Activated CD8-positive, alpha-beta T cell treated with anti-CD3 and anti-CD28 coated beads for 36 hours (primary cell): ENCODE data around the gene POTEI. TPM values are rescaled to one million over a fixed set of nuclear protein-coding genes. Genes with fewer than 3 reads are reported as not detected.
"Not testable (repeated sequence)": the region's sequence is repeated elsewhere in the genome, so short reads cannot be mapped to it uniquely, and the experiment has no call there.

ENCODE experiments used
- ATAC-seq: fragments of 200-7000 bp; cut with Tn5 transposase; one replicate; pipeline ENCODE4 v1.10.0; 2021; ENCODE audit warnings: mild to moderate bottlenecking, moderate library complexity
- CTCF ChIA-PET: fragments of 350-600 bp; sonication (Branson Sonifier 250); formaldehyde crosslinking; loops from one replicate; lab custom pipeline; 2021; ENCODE audit warnings: antibody characterized with exemption; lab: Charles Lee
- POLR2A ChIA-PET: fragments of 350-600 bp; sonication (Branson Sonifier 250); formaldehyde crosslinking; loops from one replicate; lab custom pipeline; 2021; ENCODE audit warnings: antibody characterized with exemption; lab: Charles Lee
- DNase-seq: peaks from one replicate; pipeline ENCODE4 v3.0.0-alpha.2; 2020
- H3K27ac Mint-ChIP-seq: one replicate; pipeline ENCODE4 v1.8.0; 2021; ENCODE audit warnings: mild to moderate bottlenecking, mixed read lengths
- H3K27me3 Mint-ChIP-seq: one replicate; pipeline ENCODE4 v1.8.0; 2021; ENCODE audit warnings: mixed read lengths
- H3K36me3 Mint-ChIP-seq: one replicate; pipeline ENCODE4 v1.8.0; 2021; ENCODE audit warnings: low read depth, mixed read lengths
- H3K4me1 Mint-ChIP-seq: one replicate; pipeline ENCODE4 v1.8.0; 2021; ENCODE audit warnings: low read depth, mixed read lengths
- H3K4me3 Mint-ChIP-seq: one replicate; pipeline ENCODE4 v1.8.0; 2021; ENCODE audit warnings: mild to moderate bottlenecking, moderate library complexity, mixed read lengths
- H3K9me3 Mint-ChIP-seq: one replicate; pipeline ENCODE4 v1.8.0; 2021; ENCODE audit warnings: mixed read lengths
- intact Hi-C: fragments of 100-400 bp; cut with micrococcal nuclease; formaldehyde crosslinking; loops from one replicate; pipeline ENCODE4 v1.10.0; 2022
- total RNA-seq, 2 experiments: library from RNA; stranded (reverse); gene quantifications; one replicate each; pipeline ENCODE4 v1.2.3, GENCODE V29; 2021

Gene POTEI
- total RNA-seq, result not detected

- DNase-seq, POLR2A ChIA-PET, H3K9me3 Mint-ChIP-seq, H3K27me3 Mint-ChIP-seq, H3K36me3 Mint-ChIP-seq, CTCF ChIA-PET, H3K27ac Mint-ChIP-seq, H3K4me1 Mint-ChIP-seq, intact Hi-C loops, H3K4me3 Mint-ChIP-seq, ATAC-seq: not testable (repeated sequence)
Observed at GRCh38 chr2:130509228-130509627, at the start of gene POTEI. Gene POTEI (minus strand): TSS chr2:130509328. CDS start chr2:130509235, 93 bp downstream.

- H3K9me3 Mint-ChIP-seq, H3K36me3 Mint-ChIP-seq, H3K4me1 Mint-ChIP-seq, DNase-seq, H3K4me3 Mint-ChIP-seq, ATAC-seq, intact Hi-C loops, H3K27me3 Mint-ChIP-seq, POLR2A ChIA-PET, CTCF ChIA-PET, H3K27ac Mint-ChIP-seq: not testable (repeated sequence)
Observed at GRCh38 chr2:130556441-130556840, 47.3 kb upstream of the POTEI start.

DNA sequence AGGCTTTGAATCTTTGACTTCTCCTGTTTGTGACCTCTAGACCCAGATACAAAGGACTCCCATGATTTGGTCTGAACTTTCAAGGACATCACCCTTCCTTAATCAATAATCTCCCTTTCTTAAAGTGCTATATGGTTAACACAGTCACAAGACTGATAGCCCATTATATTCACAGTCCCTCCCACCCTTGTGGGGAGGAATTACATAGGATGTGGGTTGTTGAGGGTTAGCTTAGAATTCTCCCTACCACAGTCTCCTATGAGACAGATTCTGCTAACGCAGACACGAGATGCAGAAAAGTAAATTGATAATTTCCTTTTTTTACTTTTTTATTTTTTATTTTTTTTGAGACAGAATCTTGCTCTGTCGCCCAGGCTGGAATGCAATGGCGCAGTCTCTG is 45.0 kb upstream of the POTEI start:
- ATAC-seq, H3K4me3 Mint-ChIP-seq, H3K27me3 Mint-ChIP-seq, POLR2A ChIA-PET, CTCF ChIA-PET, H3K27ac Mint-ChIP-seq, DNase-seq, intact Hi-C loops, H3K4me1 Mint-ChIP-seq, H3K36me3 Mint-ChIP-seq, H3K9me3 Mint-ChIP-seq: not testable (repeated sequence)

DNA sequence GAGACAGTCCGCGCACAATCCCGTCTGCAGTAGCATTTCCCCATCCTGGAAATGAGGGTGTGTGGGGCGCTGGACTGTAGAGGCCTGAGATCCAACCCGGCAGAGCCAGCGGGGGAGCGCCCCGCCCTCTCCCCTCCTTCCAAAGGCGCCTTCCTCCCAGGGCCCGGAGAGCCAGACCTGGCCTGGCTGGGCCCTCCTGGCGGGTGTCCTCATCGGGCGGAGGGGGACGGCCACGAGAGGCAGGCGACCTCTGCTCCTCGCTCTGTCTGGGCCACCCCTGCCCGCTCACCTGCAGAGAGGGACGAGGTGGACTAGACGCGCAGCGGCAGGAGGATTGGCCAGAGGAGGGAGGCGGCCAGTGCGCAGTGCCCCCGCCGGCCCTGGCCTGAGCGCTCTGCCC is 40.3 kb upstream of the POTEI start:
- H3K36me3 Mint-ChIP-seq, H3K4me3 Mint-ChIP-seq, H3K27me3 Mint-ChIP-seq, DNase-seq, ATAC-seq, POLR2A ChIA-PET, H3K9me3 Mint-ChIP-seq, H3K4me1 Mint-ChIP-seq, intact Hi-C loops, H3K27ac Mint-ChIP-seq, CTCF ChIA-PET: not testable (repeated sequence)

GRCh38 chr2:130548418-130548817 is 39.3 kb upstream of the POTEI start:
- H3K27ac Mint-ChIP-seq, CTCF ChIA-PET, intact Hi-C loops, POLR2A ChIA-PET, ATAC-seq, H3K27me3 Mint-ChIP-seq, H3K36me3 Mint-ChIP-seq, DNase-seq, H3K4me1 Mint-ChIP-seq, H3K9me3 Mint-ChIP-seq, H3K4me3 Mint-ChIP-seq: not testable (repeated sequence)

GRCh38 chr2:130544978-130545377 is 35.9 kb upstream of the POTEI start:
- ATAC-seq, H3K4me1 Mint-ChIP-seq, CTCF ChIA-PET, H3K36me3 Mint-ChIP-seq, POLR2A ChIA-PET, H3K27ac Mint-ChIP-seq, H3K9me3 Mint-ChIP-seq, H3K4me3 Mint-ChIP-seq, DNase-seq, H3K27me3 Mint-ChIP-seq, intact Hi-C loops: not testable (repeated sequence)

DNA sequence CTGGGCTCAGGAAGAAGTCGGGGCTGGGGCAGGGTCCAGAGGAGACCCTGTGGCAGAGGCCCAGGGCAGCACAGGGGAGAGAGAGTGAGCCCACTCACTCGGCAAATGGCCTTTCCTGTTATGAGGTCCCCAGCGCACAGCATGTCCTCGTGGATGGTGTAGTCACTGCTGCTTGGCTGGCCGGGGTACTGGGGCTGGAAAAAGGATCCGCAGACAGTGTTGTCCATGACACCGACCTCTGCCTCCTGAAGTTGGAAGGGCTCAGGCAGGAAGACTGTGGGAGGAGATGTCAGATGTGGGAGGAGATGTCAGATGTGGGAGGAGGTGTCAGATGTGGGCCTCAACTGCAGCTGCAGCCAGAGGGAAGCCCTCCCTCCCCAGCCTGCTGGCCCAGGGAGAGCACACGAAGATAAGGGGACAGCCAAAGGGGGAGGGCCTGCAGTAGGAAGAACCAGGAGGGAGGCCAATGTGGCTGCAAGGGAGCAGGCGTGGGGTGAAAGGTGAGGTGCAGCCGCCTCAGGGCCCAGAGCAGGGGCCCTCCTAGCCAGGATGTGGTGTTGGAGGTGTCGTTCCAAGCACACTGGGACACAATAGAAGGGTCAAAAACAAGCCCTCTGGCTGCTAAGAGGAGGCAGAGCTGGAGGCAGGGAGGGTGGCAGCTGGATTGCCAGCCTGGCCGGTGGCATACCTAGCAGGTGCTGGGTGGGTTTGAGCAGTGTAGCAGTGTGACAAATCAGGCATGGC is 34.8 kb upstream of the POTEI start:
- DNase-seq, POLR2A ChIA-PET, H3K36me3 Mint-ChIP-seq, H3K4me3 Mint-ChIP-seq, H3K9me3 Mint-ChIP-seq, H3K27me3 Mint-ChIP-seq, intact Hi-C loops, H3K4me1 Mint-ChIP-seq, H3K27ac Mint-ChIP-seq, CTCF ChIA-PET: not testable (repeated sequence)
- peak; percentile 55 for ATAC-seq

DNA sequence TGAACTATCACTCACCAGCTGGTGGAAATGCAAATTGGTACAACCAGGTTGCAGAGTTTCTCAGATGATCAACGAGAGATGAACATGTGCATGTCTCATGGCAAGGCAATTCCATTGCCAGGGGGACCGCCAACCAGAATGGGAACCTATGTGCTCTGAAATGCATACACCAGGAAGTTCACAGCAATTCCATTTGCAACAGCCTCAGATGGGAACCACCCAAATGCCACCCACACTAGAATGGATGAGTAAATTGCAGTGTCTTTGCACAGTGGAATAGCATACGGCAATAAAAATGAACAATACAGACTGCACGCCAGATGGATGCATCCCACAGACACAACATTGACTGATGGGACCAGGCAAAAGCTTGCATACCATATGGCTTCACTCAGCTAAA is 33.7 kb upstream of the POTEI start:
- H3K27me3 Mint-ChIP-seq, H3K36me3 Mint-ChIP-seq, ATAC-seq, H3K4me3 Mint-ChIP-seq, intact Hi-C loops, CTCF ChIA-PET, H3K4me1 Mint-ChIP-seq, H3K27ac Mint-ChIP-seq, DNase-seq, H3K9me3 Mint-ChIP-seq, POLR2A ChIA-PET: not testable (repeated sequence)

DNA sequence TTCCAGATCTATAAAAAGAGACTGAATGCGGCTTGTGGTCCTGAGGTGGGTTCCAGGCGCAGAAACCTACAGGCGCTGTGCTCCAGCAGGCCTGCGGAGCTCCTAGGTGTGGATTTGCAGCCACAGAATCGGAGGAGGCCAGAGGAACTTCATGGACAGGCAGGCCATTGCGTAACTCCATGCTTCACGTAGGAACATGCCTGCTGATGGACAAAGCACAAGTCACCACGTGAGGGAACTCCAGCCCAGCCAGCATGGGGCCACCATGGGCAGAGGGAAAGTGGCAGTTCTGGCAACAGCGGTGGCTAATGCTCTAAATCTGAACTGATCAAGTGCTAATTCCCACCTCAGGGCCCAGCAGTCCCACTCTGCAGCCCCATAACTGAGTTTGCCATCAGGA is 29.1 kb upstream of the POTEI start:
- H3K36me3 Mint-ChIP-seq, H3K4me3 Mint-ChIP-seq, DNase-seq, H3K27me3 Mint-ChIP-seq, H3K9me3 Mint-ChIP-seq, CTCF ChIA-PET, POLR2A ChIA-PET, H3K4me1 Mint-ChIP-seq, intact Hi-C loops, ATAC-seq, H3K27ac Mint-ChIP-seq: not testable (repeated sequence)

GRCh38 chr2:130536654-130537053 is 27.5 kb upstream of the POTEI start:
- DNase-seq, H3K27me3 Mint-ChIP-seq, H3K9me3 Mint-ChIP-seq, POLR2A ChIA-PET, H3K4me1 Mint-ChIP-seq, H3K27ac Mint-ChIP-seq, H3K36me3 Mint-ChIP-seq, intact Hi-C loops, CTCF ChIA-PET, H3K4me3 Mint-ChIP-seq, ATAC-seq: not testable (repeated sequence)

DNA sequence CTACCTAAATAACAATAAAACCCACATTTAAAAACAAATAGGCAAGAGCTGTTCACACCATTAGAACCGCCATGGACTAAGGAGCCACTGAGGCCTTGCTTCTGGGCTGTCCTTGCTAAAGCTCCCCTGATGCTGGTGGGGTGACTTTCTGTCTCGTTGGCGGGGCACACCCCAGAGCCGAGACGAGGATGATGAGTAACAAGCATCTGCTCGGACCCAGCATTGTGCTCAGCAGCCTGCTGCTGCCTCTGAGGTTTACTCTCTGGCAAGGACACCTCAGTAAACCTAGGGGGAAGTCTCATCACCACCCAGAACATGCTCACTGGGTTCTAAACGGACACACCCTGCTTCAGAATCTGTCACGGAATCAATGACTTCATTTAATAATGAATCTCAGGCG is 22.5 kb upstream of the POTEI start:
- H3K4me3 Mint-ChIP-seq, DNase-seq, H3K4me1 Mint-ChIP-seq, H3K27ac Mint-ChIP-seq, CTCF ChIA-PET, H3K36me3 Mint-ChIP-seq, H3K9me3 Mint-ChIP-seq, intact Hi-C loops, H3K27me3 Mint-ChIP-seq, POLR2A ChIA-PET: not testable (repeated sequence)
- peak; percentile 45 for ATAC-seq

DNA sequence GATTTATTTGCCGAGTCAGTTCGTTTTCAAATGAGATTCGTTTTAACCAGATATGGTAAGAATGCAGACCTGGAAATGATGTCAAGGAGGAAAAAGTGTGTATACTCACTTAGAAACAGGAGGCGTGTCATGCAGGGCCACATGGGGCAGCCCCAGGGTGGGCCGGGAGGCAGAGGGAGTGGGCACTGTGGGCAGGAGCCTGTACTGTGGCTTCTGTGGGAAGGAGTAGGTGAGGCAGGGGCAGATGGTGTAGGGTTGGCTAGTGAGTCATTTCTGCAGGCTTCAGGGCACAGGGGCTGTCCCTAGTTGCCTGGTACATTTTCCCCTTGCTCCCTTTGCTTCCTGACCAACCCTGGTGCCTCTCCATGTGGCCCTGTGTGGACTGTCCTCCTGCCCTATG is 22.1 kb upstream of the POTEI start:
- DNase-seq, H3K27ac Mint-ChIP-seq, H3K4me3 Mint-ChIP-seq, H3K36me3 Mint-ChIP-seq, H3K9me3 Mint-ChIP-seq, H3K27me3 Mint-ChIP-seq, CTCF ChIA-PET, H3K4me1 Mint-ChIP-seq, intact Hi-C loops, POLR2A ChIA-PET: not testable (repeated sequence)
- ATAC-seq, result peak; percentile 98
